PC-3 (cell line): ENCODE results near the gene CCDC78. TPM values are rescaled to one million over a fixed set of nuclear protein-coding genes. Genes with fewer than 3 reads are reported as not detected.

Experiments used
- ATAC-seq: fragments of 200-7000 bp; cut with Tn5 transposase; 2 replicates; pipeline ENCODE4 v1.9.1; 2020; ENCODE audit warnings: mild to moderate bottlenecking, moderate library complexity
- BruUV-seq: library from RNA; stranded (reverse); fragments of 400-500 nt; replicated peaks from 2 replicates; lab custom pipeline; 2021; lab: Mats Ljungman, UMichigan
- CTCF ChIA-PET: fragments of 300-600 bp; sonication (Branson Sonifier 250); formaldehyde crosslinking; loops from one replicate; lab custom pipeline; 2022; ENCODE audit warnings: antibody characterized with exemption; lab: Charles Lee
- POLR2A ChIA-PET: fragments of 300-600 bp; sonication (Branson Sonifier 250); formaldehyde crosslinking; loops from one replicate; lab custom pipeline; 2022; ENCODE audit warnings: antibody characterized with exemption; ENCODE audit not compliant: unreplicated experiment; lab: Charles Lee
- DNase-seq: peaks from one replicate; pipeline ENCODE4 v3.0.0-alpha.2; 2015
- H2AFZ ChIP-seq: fragments of 300-600 bp; sonication (generic); 2 replicates; pipeline ENCODE4 v1.6.0; 2016; ENCODE audit warnings: antibody characterized with exemption, low read length
- H3F3A ChIP-seq: fragments of 300-600 bp; sonication (generic); one replicate; pipeline ENCODE4 v1.6.0; 2017; ENCODE audit warnings: antibody characterized with exemption, low read length, control low read depth, mild to moderate bottlenecking; ENCODE audit not compliant: unreplicated experiment
- H3K27ac ChIP-seq: fragments of 300-600 bp; sonication (generic); 2 replicates; pipeline ENCODE4 v1.5.1; 2016; ENCODE audit warnings: mild to moderate bottlenecking, low read length
- H3K27me3 ChIP-seq: fragments of 300-600 bp; sonication (generic); 2 replicates; pipeline ENCODE4 v1.6.1; 2016; ENCODE audit warnings: low read length, mixed read lengths
- H3K36me3 ChIP-seq: fragments of 300-600 bp; sonication (generic); 2 replicates; pipeline ENCODE4 v1.6.1; 2016; ENCODE audit warnings: low read depth, mixed run types, low read length, mixed read lengths
- H3K4me1 ChIP-seq: fragments of 300-600 bp; sonication (generic); 2 replicates; pipeline ENCODE4 v1.5.1; 2016; ENCODE audit warnings: low read length; ENCODE audit not compliant: insufficient read depth
- H3K4me2 ChIP-seq: fragments of 300-600 bp; sonication (generic); 2 replicates; pipeline ENCODE4 v1.6.0; 2016; ENCODE audit warnings: low read length
- H3K4me3 ChIP-seq: fragments of 300-600 bp; sonication (generic); 2 replicates; pipeline ENCODE4 v1.5.1; 2016; ENCODE audit warnings: mild to moderate bottlenecking, low read length, mixed read lengths
- H3K79me2 ChIP-seq: fragments of 300-600 bp; sonication (generic); 2 replicates; pipeline ENCODE4 v1.6.1; 2017; ENCODE audit warnings: low read length, mixed read lengths
- H3K9ac ChIP-seq: fragments of 300-600 bp; sonication (generic); 2 replicates; pipeline ENCODE4 v1.6.0; 2016; ENCODE audit warnings: mild to moderate bottlenecking, low read length
- H3K9me2 ChIP-seq: fragments of 300-600 bp; sonication (generic); replicated peaks from 2 replicates; pipeline ENCODE4 v1.6.1; 2016; ENCODE audit warnings: mixed run types, low read length, mixed read lengths
- H3K9me3 ChIP-seq: fragments of 300-600 bp; sonication (generic); 2 replicates; pipeline ENCODE4 v1.6.1; 2016; ENCODE audit warnings: low read length, mixed read lengths
- H4K20me1 ChIP-seq: fragments of 300-600 bp; sonication (generic); 2 replicates; pipeline ENCODE4 v1.6.1; 2016; ENCODE audit warnings: low read length, mixed read lengths
- CTCF ChIP-seq: fragments of 300-600 bp; sonication (generic); conservative IDR thresholded peaks from 2 replicates; pipeline ENCODE4 v1.5.1; 2017; ENCODE audit warnings: antibody characterized with exemption, low read depth, mild to moderate bottlenecking, low read length
- EZH2 ChIP-seq: fragments of 300-600 bp; sonication (generic); IDR thresholded peaks from one replicate; pipeline ENCODE4 v1.6.1; 2017; ENCODE audit warnings: antibody characterized with exemption, mild to moderate bottlenecking, low read length; ENCODE audit not compliant: unreplicated experiment
- EZH2phosphoT487 ChIP-seq: fragments of 300-600 bp; sonication (generic); IDR thresholded peaks from 2 replicates; pipeline ENCODE4 v1.6.1; 2018; ENCODE audit warnings: mild to moderate bottlenecking, antibody characterized with exemption, low read length, borderline replicate concordance
- intact Hi-C: fragments of 100-400 bp; cut with micrococcal nuclease; formaldehyde crosslinking; loops from 2 replicates; pipeline ENCODE4 v1.9.0; 2023
- total RNA-seq: library from RNA; depleted of rRNA; stranded (reverse); fragments of >200 nt; gene quantifications from 2 replicates; pipeline ENCODE4 v1.2.3, GENCODE V29; 2014

CCDC78 gene
- total RNA-seq, 1 experiment from 2014 or later = 3.3 TPM

DNA sequence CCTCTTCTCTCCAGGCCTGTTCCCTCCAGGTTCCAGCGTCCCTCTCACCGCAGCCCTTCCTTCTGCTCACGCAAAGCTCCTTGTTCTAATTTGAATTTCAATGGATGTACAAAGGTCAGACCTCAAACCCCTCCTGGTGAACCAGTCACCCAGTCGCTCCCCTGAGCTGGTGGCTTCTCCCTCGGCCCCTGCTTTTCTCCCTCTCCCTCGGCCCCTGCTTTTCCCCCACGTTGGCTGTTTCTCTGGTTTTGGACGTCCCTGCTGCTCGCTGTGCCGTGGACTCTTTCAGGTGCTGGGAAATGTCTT lies 25.7 kb upstream of the CCDC78 start:
- TF ChIP-seq EZH2 (no peak), EZH2phosphoT487 (no peak), CTCF (no peak)
- Histone ChIP-seq H3K27ac (no peak overlapping the region), H3K4me1 (no peaks in the 10 kb centered on the region), H3K79me2 (no peaks in the 10 kb centered on the region), H2AFZ (0 out of 2 replicates have a peak overlapping the region, but pooled peaks have one; percentile 9), H3K36me3 (no peaks in the 10 kb centered on the region), H4K20me1 (no peaks in the 10 kb centered on the region), H3K9ac (no peak overlapping the region), H3F3A (no peaks in the 10 kb centered on the region), H3K4me3 (no peak overlapping the region), H3K9me2 (no peaks in the 10 kb centered on the region), H3K9me3 (no peaks in the 10 kb centered on the region), H3K27me3 (no peaks in the 10 kb centered on the region), H3K4me2 (peak overlapping the region; percentile 41)
- ChIA-PET CTCF (no interaction called here), POLR2A (no interaction called here)
- no peak for DNase-seq
- no TSS peak for BruUV-seq
- ATAC-seq = no peak
- intact Hi-C loops = no loop called here

GRCh38 chr16:751152-752006 lies 25.1 kb upstream of the CCDC78 start:
- no peak for DNase-seq
- H4K20me1 ChIP-seq = no peaks in the 10 kb centered on the region
- no peaks in the 10 kb centered on the region for H3K27me3 ChIP-seq
- TF ChIP-seq CTCF = no peak
- H3K36me3 ChIP-seq = no peaks in the 10 kb centered on the region
- peak overlapping the region; percentile 41 for H3K4me2 ChIP-seq
- ATAC-seq = peak; percentile 42; the same call in 1 of the 2 replicates
- 0 out of 2 replicates have a peak overlapping the region, but pooled peaks have one; percentile 9 for H2AFZ ChIP-seq
- H3K27ac ChIP-seq = no peak overlapping the region
- no peaks in the 10 kb centered on the region for H3K9me3 ChIP-seq
- no peak overlapping the region for H3K9ac ChIP-seq
- no peaks in the 10 kb centered on the region for H3K79me2 ChIP-seq
- intact Hi-C loops = no loop called here
- no peaks in the 10 kb centered on the region for H3F3A ChIP-seq
- CTCF ChIA-PET = no interaction called here
- no peaks in the 10 kb centered on the region for H3K9me2 ChIP-seq
- POLR2A ChIA-PET = no interaction called here
- BruUV-seq = no TSS peak
- H3K4me1 ChIP-seq = no peaks in the 10 kb centered on the region
- H3K4me3 ChIP-seq = no peak overlapping the region

GRCh38 chr16:750485-750884 lies 24.2 kb upstream of the CCDC78 start:
- no peak for TF ChIP-seq EZH2
- no peak for TF ChIP-seq EZH2phosphoT487
- TF ChIP-seq CTCF = no peak
- no peaks in the 10 kb centered on the region for H3K36me3 ChIP-seq
- no peaks in the 10 kb centered on the region for H4K20me1 ChIP-seq
- CTCF ChIA-PET = no interaction called here
- no peak overlapping the region for H3K4me3 ChIP-seq
- H3K79me2 ChIP-seq = no peaks in the 10 kb centered on the region
- no peaks in the 10 kb centered on the region for H3K9me2 ChIP-seq
- POLR2A ChIA-PET = no interaction called here
- H3K9ac ChIP-seq = no peak overlapping the region
- H3K27me3 ChIP-seq = no peaks in the 10 kb centered on the region
- no peak overlapping the region for H3K27ac ChIP-seq
- H3F3A ChIP-seq = no peaks in the 10 kb centered on the region
- BruUV-seq = no TSS peak
- H3K4me1 ChIP-seq = no peaks in the 10 kb centered on the region
- H2AFZ ChIP-seq = no peak overlapping the region
- no peak for DNase-seq
- H3K4me2 ChIP-seq = no peak overlapping the region
- intact Hi-C loops = no loop called here
- H3K9me3 ChIP-seq = no peaks in the 10 kb centered on the region
- no peak for ATAC-seq
